Middle frontal gyrus (tissue), 1 donor: Measurements from ENCODE around the gene CFAP299.
"Not testable (repeated sequence)": the region's sequence is repeated elsewhere in the genome, so short reads cannot be mapped to it uniquely, and the experiment has no call there.

Source experiments
- DNase-seq: peaks from one replicate; pipeline ENCODE4 v3.0.0-alpha.2; 2015; ENCODE audit warnings: low spot score; ENCODE audit errors: extremely low spot score

The CFAP299 gene

DNA sequence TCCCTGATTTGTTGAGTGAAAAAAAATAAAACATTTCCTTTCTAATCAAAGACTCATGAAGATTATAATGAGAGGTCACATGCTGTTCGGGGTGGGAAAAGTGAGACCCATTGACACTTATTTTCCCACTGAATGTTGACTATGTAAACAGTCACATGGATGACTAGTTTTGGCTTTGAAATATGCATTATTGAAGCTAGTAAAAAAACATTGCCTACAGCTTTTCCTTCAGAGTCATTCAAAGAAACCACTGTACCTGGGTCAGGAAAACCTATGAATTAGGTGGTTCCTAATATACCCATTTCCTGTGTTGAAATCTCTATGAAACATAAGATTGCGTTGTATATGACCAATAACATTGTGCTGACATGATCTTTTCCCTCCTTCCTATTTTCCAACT lies 251.2 kb downstream of the CFAP299 start:
- DNase-seq = no peak

DNA sequence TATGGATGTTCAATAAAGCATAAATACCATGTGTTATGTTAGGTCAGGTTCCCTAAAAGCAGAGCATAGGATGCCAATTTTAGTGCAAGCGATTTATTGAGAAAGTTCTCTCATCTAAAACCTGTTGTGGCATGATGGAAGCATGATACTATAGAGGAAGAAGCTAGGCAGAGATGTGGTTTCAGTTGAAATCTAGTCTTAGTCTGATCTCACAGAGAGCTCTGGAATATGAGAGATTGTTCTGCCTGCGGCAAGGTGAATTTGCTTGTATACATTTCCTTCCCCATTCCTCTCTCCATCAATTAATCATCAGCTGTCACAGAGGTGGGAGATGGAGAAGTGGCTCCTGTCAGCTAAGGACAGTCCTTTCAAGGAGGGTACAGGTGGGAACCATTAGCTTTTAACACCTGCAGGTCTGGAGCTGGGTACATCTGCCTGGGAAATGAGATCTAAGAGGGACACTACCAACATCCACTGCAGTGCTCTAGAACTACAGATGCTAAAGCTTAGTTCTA lies 252.4 kb downstream of the CFAP299 start:
- no peak for DNase-seq

DNA sequence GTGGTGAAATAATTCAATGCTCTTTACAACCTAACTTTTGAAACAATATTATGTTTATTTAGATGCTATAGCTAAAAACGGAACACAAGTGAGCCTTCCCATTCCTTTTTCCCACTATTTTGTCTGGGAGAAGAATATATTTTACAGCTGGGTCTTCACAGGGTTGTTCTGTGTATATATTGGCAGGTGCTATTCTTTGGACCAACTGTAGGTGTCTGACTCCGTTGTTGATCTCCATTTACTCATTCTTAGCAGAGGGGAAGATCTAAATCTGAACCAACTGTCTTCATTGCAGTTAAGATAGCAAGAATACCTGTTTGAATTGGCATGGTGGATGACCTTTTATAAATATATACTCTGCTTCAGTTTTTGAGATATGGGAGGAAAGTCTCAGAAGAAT lies 257.4 kb downstream of the CFAP299 start:
- DNase-seq = no peak

DNA sequence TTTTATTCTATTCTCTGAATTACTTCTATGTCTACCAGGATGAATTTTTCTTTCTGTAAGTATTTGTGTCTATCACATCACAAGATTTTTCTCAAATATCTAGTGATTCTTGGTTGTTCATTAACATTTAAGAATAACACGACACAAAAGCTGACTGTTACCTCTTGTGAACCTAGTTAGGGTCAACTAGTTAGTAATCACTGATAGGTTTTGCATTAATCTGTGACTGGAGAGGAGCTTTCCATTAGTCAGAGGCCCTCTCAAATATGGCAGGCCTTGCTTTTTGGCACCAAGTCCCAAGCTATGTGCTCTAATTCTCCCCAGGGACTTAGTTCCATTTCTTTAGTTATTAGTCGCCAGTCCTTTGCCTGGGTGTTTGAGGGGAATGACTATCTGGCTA lies 259.2 kb downstream of the CFAP299 start:
- DNase-seq = no peak

DNA sequence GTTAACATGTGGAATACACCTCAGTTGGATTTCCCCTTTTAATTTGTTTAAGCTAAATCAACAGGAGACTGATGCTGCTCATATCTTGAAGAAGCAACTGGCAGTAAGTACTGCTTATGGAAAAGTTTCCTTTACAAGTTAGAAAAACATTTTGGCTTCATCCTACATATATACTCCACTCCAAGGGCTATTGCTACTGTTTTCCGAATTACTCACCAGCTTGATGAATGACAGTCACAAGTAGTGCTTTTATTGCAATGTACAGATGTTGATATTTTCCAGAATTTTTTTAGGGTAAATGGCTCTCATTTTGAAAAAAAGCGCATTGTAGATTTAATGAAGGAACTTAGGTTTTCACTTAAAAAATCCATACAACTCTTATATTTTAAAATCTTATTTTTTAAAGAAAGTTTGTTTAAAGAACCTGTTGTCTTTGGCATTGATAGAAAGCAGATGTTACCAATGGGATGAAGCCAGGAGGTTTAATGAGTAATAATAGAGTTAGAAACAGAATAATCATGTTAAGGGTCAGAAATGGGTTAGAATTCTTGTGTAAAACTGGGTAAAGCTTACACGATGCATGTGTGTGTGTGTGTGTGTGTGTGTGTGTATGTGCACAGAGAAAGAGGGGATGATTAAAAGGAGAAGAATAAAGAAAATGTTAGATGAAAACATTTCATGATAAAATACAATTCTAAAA lies 272.9 kb downstream of the CFAP299 start:
- DNase-seq = no peak

DNA sequence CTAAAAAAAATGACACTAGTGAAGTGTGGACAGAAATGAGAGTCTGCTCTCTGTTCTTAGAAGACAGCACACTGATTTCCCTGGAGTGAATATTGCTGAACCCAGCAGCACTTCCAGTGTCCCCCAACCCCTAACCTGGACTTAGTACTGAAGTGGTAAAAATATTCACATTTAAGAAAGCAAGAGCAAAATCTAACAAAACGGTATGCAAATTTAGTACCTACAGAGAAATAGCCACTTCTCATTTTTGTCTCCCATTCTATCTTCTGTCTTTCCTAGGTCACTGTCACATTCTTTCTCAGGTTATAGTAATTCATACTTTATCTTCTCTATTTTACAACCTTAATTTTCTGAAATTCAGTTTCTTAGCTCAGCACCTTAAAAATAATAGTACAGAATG lies 274.7 kb downstream of the CFAP299 start:
- DNase-seq = no peak

DNA sequence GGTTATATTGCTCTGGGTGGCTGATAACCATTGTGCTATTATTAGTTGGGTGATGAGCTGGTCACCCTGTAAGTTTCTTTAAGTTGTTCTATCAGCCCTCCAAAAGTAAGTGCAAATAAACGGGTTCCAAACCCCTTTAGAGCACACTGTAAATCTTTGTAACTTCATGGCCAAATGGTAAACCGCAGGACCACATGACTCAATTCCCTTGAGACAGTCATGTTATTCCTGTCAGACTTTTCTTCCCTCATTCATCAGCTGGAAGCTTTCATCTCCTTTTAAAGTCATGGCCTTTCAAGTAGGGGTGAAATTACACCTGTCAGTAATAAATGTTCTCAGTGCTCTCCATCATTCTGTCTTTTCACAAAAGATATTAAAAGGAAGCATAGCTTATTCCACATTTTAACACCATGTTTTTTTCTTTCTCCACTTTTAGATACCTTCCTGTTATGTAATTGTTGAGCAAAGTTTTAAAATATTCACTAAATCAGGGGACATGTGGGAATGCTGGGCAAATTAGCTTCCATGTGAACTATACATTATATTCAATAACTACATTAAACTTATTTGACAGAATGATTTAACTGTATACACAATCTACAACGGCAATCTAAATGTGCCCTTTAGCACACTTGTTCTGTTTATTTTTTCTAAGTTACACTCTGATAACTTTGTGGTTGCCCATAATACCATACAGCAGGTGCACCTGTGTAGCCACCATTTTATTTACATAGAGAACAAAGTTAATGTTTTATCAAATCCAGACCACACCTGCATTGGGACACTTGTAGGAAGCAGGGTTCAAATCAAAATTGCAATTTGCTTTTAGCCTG lies 275.5 kb downstream of the CFAP299 start:
- DNase-seq = no peak

DNA sequence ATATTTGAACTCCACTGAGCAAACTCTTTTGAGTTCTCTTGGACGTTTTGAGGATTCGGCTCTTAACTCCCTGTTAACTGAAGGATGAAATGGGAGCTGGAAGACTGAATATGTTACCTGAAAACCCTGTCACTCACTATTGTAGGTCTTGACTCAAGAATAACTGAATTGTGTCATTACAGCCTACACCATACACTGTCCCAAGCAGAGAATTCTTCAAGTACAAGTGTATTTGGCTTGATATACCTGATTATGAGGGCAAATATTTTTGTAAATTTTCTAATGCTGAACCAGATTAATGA lies 276.1 kb downstream of the CFAP299 start:
- no peak for DNase-seq

DNA sequence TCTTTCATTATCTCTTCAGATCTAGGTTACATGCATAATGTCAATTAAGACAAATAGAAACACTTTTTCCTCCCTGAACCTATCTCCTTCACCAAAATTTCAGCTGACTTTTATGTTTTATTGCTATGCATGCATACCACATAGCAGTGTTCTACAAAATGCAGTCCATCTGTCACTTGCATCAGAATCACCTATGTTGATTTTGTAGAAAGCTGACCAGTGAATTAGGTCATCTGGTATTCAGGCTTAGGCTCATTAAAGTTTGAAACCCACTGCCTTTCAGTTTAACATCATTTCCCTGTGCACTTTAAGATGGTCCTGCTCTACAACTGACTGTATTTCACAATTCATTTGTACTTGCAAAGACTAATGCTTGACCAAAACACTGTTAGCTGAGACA lies 277.9 kb downstream of the CFAP299 start:
- DNase-seq = no peak

DNA sequence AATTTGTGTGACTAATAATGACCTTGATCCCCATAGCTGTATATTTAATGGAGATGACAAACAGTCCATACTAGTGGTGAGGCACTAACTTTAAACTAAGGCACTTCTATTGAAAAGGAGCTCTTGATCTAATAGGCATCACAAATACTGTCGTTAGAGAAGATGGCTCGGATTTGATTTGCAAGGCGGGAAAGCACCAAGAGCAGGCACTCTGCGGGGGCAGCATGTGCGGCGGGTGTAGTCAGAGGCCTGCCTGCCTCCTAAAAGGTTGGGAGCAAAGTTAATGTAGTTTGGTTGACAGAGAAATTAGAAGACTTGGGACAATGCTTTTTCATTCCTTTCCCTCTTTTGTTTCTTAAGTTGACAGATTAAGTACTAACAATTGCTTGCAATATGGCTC lies 278.8 kb downstream of the CFAP299 start:
- no peak for DNase-seq

DNA sequence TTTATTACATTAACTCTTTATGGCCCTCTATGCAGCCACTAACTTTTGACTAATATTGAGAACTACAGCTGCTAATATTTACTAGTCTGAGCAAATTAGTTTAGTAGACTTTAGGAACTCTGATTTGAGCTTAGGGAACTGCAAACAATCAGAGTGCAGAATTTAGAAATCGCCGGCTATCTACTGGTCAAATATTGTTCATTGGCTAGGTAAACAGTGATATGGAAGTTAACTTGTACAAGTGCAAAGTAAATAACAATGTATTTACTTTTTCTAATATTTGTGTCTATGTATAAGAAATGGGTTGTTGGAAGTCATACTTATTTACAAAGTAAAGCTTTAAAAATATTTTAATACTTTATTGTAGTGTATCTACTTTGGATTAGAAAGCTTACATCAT lies 279.6 kb downstream of the CFAP299 start:
- DNase-seq = no peak

DNA sequence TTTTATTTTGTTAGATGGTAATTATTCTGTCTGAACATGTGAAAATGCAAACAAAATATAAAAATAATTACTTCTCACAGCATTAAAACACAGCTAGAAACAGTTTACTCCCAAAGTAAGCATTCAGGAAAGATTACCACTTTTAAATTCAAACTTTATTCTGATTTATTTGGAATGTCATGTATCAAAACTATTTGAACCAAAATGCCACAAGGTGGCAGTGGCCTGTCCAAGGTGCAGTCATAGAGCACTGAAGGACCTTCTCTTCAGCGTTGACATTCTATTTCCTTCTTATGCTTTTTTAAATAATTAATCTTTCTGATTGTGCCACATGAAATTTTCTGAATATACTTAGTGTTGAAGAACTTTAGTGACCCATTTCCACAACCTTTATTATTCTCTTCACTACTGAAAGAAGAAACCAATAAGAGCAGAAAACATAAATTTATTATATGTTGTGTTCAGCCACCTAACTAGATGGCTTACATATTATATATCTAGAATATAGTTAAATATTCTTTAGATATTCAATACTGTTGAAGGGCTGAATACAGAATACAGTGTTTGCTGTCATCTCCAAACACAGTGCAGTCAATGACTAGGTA lies 283.6 kb downstream of the CFAP299 start:
- no peak for DNase-seq

DNA sequence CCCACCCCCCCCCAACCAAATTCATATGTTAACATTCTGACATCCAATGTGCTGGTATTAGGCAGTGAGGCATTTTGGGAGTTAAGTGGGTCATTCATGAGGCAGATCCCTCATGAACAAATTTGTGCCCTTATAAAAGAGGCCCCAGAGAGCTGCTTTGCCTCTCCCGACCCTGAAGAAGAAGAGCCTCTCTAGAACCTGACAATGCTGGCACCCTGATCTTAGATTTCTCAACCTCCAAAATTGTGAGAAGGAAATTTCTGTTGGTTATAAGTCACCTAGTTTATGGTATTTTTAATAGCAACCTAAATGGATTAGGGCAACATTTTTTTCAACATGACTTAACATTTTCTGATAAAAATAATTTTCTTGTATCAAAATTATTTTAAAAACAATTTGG lies 296.3 kb downstream of the CFAP299 start:
- no peak for DNase-seq

DNA sequence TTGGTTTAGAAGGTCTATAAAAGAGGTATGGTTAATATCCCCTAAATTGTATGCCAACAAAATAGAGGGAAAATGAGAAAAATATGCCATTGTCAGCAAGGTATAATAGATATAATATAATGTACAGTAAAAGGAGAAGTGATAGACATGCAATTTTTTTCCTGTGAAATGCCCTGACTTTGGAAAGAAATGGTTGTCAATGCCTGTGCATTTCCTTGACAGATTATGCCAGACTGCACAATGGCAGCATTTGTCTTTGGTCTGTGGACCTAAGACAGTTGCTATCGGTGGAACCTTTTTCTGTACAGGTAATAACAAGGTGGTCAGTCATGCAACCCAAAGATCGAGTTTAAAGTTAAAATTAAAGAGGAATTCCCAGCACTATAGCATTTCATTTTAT lies 301.7 kb downstream of the CFAP299 start:
- DNase-seq = no peak

DNA sequence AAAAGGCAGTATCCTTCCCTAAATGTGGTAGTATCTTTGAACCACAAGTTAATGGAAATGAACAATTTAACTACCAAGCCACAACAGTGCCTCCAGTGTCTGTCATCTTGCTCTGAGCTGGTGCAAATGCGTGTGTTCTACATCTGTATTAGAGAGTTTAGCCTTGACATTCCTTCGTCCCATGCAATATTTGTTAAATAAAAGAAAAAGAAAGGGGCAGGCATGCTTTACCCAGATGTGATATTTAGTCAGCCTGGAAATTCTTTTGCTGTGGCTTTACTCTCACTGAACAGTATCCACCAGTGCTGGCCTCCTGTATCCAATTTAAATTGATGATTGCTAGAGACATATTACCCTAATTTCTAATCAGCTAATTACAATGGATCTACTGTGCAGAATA lies 310.5 kb downstream of the CFAP299 start:
- no peak for DNase-seq

DNA sequence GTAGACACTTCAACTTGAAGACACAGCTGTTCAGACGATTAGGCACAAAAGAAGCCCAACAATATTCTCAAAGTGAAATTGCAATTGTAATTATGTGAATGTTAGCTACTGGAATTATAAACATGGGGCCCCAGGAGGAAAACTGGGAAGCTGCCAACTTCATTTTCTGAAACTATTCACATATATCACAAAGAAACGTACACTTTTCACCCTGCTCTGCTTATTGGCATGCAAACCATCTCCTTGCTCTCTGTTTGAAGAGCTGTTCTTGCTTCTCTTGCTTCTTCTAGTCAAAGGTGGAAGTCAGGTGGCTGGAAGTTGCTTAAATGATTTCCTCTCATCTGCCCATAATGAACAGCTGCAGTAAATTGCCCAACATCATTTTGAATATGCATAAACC lies 320.1 kb downstream of the CFAP299 start:
- DNase-seq = no peak

DNA sequence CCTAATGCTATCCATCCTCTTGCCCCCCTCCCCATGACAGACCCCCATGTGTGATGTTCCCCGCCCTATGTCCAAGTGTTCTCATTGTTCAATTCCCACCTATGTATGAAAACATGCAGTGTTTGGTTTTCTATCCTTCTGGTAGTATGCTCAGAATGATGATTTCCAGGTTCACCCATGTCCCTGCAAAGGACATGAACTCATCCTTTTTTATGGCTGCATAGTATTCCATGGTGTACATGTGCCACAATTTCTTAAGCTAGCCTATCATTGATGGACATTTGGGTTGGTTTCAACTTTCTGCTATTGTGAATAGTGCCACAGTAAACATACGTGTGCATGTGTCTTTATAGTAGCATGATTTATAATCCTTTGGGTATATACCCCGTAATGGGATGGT lies 334.6 kb downstream of the CFAP299 start:
- DNase-seq = not testable (repeated sequence)

DNA sequence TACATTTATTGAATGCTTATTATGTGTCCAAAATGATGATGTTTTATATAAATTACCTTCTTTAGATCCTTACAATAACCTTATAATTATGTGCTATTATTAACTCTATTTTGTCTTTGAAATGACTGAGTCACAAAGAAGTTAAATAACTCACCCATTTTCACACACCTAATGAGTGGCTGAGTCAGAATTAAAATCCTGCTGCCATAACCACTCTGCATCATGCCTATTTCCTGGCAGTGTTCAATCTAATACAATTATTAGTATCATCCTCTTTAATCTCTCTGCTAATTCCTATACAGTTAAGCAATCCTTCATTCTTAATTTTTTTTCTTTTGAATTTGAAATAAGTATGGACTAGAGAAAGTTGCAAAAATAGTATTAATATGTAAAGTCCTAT lies 342.9 kb downstream of the CFAP299 start:
- no peak for DNase-seq

DNA sequence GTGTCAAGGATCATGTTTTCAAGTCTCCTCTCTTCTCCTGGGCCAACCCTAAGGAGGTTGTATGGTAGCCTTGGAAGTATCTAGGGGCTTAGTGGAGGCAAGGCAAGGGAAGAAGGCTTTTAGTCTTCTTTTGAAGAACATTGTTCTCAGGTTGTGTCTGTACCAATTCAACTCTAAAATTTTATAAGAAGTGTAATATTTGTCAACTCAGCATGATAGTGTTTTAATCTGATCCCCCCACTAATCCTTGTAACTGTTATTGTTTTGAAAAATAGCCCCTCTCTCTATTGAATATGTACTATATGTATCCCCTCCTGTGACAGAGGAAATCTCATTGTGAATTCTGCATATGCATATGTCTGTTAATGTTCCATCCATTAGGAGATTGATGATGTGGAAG lies 345.4 kb downstream of the CFAP299 start:
- no peak for DNase-seq

DNA sequence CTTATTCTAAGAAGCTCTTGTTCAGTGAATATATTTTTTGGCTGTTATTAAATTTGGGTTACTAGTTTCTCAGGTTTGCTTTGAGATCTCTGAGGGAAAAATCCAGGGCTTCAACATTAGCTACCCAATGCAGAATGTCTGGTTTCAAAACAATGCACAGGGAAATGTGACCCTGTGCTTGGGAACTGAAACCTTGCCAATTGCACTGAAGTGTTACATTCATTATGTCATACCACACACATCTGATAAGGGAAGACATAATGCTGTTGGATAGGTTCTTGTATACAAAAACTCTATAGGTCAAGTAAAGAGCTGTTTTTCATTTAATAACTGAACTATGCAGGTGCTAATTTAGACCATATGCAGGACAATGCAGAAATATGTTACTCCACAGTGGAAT lies 349.7 kb downstream of the CFAP299 start:
- no peak for DNase-seq

DNA sequence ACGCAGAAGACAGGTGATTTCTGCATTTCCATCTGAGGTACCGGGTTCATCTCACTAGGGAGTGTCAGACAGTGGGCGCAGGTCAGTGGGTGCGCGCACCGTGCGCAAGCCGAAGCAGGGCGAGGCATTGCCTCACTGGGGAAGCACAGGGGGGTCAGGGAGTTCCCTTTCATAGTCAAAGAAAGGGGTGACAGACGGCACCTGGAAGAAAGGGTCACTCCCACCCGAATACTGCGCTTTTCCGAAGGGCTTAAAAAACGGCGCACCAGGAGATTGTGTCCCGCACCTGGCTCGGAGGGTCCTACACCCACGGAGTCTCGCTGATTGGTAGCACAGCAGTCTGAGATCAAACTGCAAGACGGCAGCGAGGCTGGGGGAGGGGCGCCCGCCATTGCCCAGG lies 352.2 kb downstream of the CFAP299 start:
- DNase-seq = not testable (repeated sequence)

DNA sequence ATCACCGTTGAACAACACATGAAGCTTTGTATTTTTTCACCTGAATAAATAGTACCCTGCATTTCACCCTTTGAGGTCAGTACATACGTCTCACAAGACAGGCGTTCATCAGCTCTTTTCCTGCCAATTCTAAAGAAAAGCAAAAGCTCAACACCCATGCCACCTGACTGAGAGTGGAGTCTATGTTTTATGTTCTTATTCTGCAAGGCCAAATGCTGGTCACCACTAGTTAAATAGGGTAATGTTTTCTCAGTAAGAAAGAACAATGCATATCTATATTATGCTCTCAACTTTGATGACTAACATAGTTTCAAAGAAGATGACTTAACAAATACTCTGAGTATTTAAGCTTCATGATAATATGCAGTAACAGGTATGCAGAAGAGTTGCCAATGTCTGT lies 358.6 kb downstream of the CFAP299 start:
- DNase-seq = no peak

DNA sequence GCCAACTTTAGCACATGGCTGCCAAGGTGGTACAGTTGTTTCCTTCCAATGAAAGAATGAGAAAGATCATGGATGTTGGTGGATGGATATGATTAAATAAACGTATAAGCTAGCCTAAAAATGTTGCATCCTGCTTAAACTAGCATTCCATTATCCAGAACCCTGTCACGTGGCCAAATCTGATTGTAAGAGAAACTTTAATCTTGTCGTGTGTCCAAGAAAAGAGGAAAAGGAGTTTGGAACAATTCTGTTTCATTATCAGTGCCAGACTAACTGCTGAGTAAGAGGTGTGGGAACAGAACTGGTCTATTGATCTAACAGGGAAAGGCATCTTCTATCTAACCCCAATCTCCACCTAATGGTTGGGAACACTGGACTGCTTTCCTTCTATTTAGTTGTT lies 369.8 kb downstream of the CFAP299 start:
- DNase-seq = no peak
